ENCODE results near the gene CDH22.

GRCh38 chr20:46312075-46312944 lies 4.0 kb upstream of the CDH22 start:
- TF ChIP-seq CTCF (IDR thresholded peaks at IDR 0.05) (no peak), POLR2A (IDR thresholded peaks at IDR 0.05) (no peak)
